Motor neuron (in vitro differentiated cells): ENCODE data around the gene SEPTIN12. TPM values are rescaled to one million over a fixed set of nuclear protein-coding genes. Genes with fewer than 3 reads are reported as not detected.

Source experiments
- ATAC-seq, 8 experiments: fragments of 200-7000 bp; cut with Tn5 transposase; replicated peaks in 6 of 8; 2 replicates each; pipeline ENCODE4 v1.8.0; 2021; ENCODE audit warnings: mild to moderate bottlenecking in 8 of 8, moderate library complexity in 8 of 8
- H3K27ac ChIP-seq, 2 donors: fragments of 250-450 bp; sonication (Bioruptor Pico); 2 replicates each; pipeline ENCODE4 v1.9.0; 2021; ENCODE audit warnings: antibody characterized with exemption in 2 of 2, mild to moderate bottlenecking in 2 of 2, moderate library complexity in 1 of 2
- H3K4me1 ChIP-seq, 2 donors: fragments of 250-450 bp; sonication (Bioruptor Pico); replicated peaks in 1 of 2; 2 replicates each; pipeline ENCODE4 v1.6.1; 2021; ENCODE audit warnings: antibody characterized with exemption in 2 of 2, mild to moderate bottlenecking in 2 of 2, moderate library complexity in 1 of 2
- H3K4me3 ChIP-seq, 5 donors: fragments of 250-450 bp; sonication (Bioruptor Pico); 2 replicates each; pipeline ENCODE4 v1.9.0; 2021; ENCODE audit warnings: antibody characterized with exemption in 5 of 5, mild to moderate bottlenecking in 5 of 5, moderate library complexity in 4 of 5
- WGBS, 10 experiments: fragments of 450-650 bp; shearing (Covaris generic); methylation state at CpG; one replicate each; pipeline ENCODE4 v1.0.0; 2022; 5-methylcytosine and 5-hydroxymethylcytosine counted together
- in situ Hi-C, 9 experiments: fragments of 400-800 bp; cut with MboI; loops; one replicate each; pipeline ENCODE4 v1.15.0; 2021; ENCODE audit warnings: low sequenced_read_pairs in 9 of 9, low pct_unique_long_range_greater_than_20kb in 2 of 9; ENCODE audit not compliant: unreplicated experiment in 9 of 9
- total RNA-seq, 8 experiments: library from RNA; unstranded; fragments of 300-600 nt; gene quantifications; 2 replicates each; pipeline versions ENCODE4 v1.2.3 to v1.2.4, GENCODE V29; 2022

Gene SEPTIN12, protein sequence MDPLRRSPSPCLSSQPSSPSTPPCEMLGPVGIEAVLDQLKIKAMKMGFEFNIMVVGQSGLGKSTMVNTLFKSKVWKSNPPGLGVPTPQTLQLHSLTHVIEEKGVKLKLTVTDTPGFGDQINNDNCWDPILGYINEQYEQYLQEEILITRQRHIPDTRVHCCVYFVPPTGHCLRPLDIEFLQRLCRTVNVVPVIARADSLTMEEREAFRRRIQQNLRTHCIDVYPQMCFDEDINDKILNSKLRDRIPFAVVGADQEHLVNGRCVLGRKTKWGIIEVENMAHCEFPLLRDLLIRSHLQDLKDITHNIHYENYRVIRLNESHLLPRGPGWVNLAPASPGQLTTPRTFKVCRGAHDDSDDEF
- total RNA-seq = 1 to 10 TPM in 2 of 8 experiments, under 1 TPM in 2, not detected in 4; 0.61 to 1.3 (median 1.0) TPM

GRCh38 chr16:4787627-4788482 lies at the start of gene SEPTIN12:
SEPTIN12 (minus strand) TSS chr16:4788345; CDS start chr16:4787645, 700 bp downstream.
- no peaks in the 10 kb centered on the region for H3K4me1 ChIP-seq
- no peak within 1 kb of the TSS for H3K27ac ChIP-seq
- ATAC-seq = peak in 4 of 8 experiments; percentile 38 to 53 (median 46)
- no peak within 1 kb of the TSS for H3K4me3 ChIP-seq
- in situ Hi-C loops = no loop called here
- WGBS, 10 experiments = 40 to 86% (median 73%) methylated on average over 1 to 5 of the region's 14 CpGs; no CpG with 5 or more reads in 4 of the 10 experiments

- in situ Hi-C loops = no loop called here
- ATAC-seq = no peak
- WGBS, 10 experiments = 82 to 100% (median 100%) methylated on average over 1 to 2 of the region's 2 CpGs; no CpG with 5 or more reads in 3 of the 10 experiments
- Histone ChIP-seq H3K4me3 (no peak overlapping the region), H3K4me1 (peaks cover 0 to 3% of the 10 kb centered on the region in 2 donors), H3K27ac (no peak overlapping the region)
These were observed 48.6 kb upstream of the SEPTIN12 start for GRCh38 chr16:4836727-4837126.

- H3K4me1 ChIP-seq = peaks cover 0 to 3% of the 10 kb centered on the region in 2 donors
- H3K27ac ChIP-seq = no peak overlapping the region
- 60 to 100% (median 100%) methylated on average over 1 of the region's 1 CpG; no CpG with 5 or more reads in 1 of the 10 experiments for WGBS, 10 experiments
- no peak overlapping the region for H3K4me3 ChIP-seq
- in situ Hi-C loops = no loop called here
- no peak for ATAC-seq
These were observed 45.4 kb upstream of the SEPTIN12 start for GRCh38 chr16:4833584-4833983.

DNA sequence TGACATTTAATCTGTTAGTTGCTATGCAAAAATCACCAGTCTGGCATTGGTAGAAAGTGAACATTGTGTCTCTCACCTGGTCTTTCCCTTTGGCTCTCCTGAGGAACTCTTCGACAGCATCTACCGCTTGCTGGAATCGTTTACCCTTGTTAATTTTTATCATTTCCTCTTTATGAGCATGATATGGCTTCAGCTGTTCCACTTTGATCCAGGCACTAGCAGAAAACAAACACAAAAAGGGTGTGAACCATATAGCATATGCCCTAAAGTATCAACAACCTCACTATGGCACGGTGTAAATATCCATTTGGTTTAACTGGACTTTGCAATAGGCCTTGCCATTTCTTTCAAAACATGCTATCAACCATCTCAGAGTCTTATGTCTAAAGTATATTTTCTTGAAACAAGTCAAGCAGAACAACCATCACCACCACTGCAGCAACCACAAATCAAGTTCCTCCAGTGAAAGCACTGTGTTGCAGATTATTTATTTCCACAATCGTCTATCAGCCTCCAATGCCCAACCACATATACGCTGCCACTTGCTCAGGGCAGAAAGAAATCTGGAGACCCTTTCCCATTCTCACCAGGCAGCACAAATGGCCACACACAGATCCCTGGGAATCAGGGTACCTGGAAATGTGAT lies 44.7 kb upstream of the SEPTIN12 start:
- WGBS, 10 experiments = 57 to 100% (median 90%) methylated on average over 1 to 6 of the region's 6 CpGs
- ATAC-seq = no peak
- in situ Hi-C loops = no loop called here
- Histone ChIP-seq H3K27ac (no peak overlapping the region), H3K4me1 (peaks cover 0 to 3% of the 10 kb centered on the region in 2 donors), H3K4me3 (no peak overlapping the region)

- 94 to 100% (median 100%) methylated on average over 1 to 6 of the region's 8 CpGs; no CpG with 5 or more reads in 3 of the 10 experiments for WGBS, 10 experiments
- H3K27ac ChIP-seq = no peak overlapping the region
- in situ Hi-C loops = no loop called here
These were observed 43.5 kb upstream of the SEPTIN12 start for GRCh38 chr16:4831616-4832015.

GRCh38 chr16:4830408-4830807 lies 42.3 kb upstream of the SEPTIN12 start:
- Histone ChIP-seq H3K4me1 (peaks cover 0 to 3% of the 10 kb centered on the region in 2 donors), H3K4me3 (no peak overlapping the region), H3K27ac (no peak overlapping the region)
- ATAC-seq = no peak
- in situ Hi-C loops = no loop called here
- 60 to 100% (median 92%) methylated on average over 1 to 7 of the region's 7 CpGs; no CpG with 5 or more reads in 3 of the 10 experiments for WGBS, 10 experiments

More at GRCh38 chr16:4831616-4832015, 43.5 kb upstream of the SEPTIN12 start:
- no peak for ATAC-seq
- Histone ChIP-seq H3K4me1 (peaks cover 0 to 3% of the 10 kb centered on the region in 2 donors), H3K4me3 (no peak overlapping the region)

GRCh38 chr16:4828567-4829321 lies 40.6 kb upstream of the SEPTIN12 start:
- peak in 1 of 8 experiments; percentile 68 for ATAC-seq
- 88 to 100% (median 96%) methylated on average over 1 to 11 of the region's 11 CpGs for WGBS, 10 experiments
- Histone ChIP-seq H3K4me3 (no peak overlapping the region), H3K4me1 (peaks cover 0 to under 1% of the 10 kb centered on the region in 2 donors), H3K27ac (no peak overlapping the region)
- in situ Hi-C loops = no loop called here

DNA sequence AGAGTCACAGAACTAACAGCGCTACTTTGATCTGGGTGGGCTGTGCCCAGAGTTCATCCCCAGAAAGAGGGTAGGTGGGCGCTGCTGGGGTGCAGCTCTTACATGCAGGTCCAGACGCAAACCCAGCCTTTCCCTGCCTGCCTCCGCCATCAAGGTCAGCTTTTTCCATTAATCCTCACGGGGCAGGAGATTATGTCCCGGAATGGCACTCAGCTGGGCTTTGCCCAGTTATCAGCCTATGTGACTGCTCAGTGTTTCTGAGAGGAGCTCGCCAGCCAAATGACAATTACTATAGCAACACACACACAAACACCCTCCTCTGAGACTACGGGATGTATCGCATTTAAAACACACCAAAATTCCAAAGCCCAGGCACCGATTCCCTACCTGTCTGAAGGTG lies 38.8 kb upstream of the SEPTIN12 start:
- in situ Hi-C loops = no loop called here
- no peaks in the 10 kb centered on the region for H3K4me1 ChIP-seq
- WGBS, 10 experiments = 83 to 100% (median 97%) methylated on average over 1 to 4 of the region's 10 CpGs; no CpG with 5 or more reads in 4 of the 10 experiments
- ATAC-seq = no peak
- H3K4me3 ChIP-seq = no peak overlapping the region
- H3K27ac ChIP-seq = no peak overlapping the region

DNA sequence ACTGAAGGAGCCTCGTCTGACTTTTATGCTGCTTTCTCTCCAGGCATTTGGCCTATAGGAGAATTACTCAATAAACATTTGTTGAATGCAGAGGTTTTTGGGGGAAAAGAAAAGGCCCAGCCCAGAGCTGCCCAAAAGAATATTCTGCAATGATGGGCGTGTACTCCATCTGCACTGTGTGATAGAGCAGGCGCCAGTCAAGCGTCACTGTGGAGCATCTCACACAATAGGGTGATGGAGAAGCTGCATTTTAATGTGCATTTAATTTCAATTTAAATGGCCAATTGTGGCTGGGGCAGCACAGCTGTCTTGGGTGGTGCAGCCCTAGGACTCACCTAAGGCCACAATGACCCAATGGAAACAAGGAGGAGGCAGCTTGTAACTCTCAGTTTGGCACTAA lies 38.4 kb upstream of the SEPTIN12 start:
- no peaks in the 10 kb centered on the region for H3K4me1 ChIP-seq
- H3K4me3 ChIP-seq = no peak overlapping the region
- in situ Hi-C loops = no loop called here
- no peak overlapping the region for H3K27ac ChIP-seq
- WGBS, 10 experiments = 58 to 100% (median 75%) methylated on average over 2 to 4 of the region's 4 CpGs; no CpG with 5 or more reads in 5 of the 10 experiments
- ATAC-seq = peak in 5 of 8 experiments; percentile 23 to 95 (median 61)

DNA sequence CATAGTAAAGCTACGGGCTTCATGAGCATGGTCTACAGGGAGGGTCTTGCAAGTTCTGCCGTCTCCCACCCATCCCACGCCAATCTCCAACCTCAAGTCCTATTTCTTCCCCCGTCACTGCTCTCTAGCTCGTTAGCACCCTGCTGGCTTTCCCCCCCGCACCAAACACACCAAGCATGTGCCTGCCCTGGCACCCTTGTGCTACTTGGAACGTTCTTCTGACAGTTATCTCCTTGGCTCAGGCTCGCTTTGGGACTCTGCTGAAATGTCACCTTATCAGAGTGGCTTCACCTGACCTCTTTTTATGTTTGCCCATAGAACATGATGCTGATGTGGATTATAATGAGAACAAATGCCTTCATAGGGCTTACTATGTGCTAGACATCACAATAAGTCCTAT lies 37.1 kb upstream of the SEPTIN12 start:
- Histone ChIP-seq H3K4me1 (no peaks in the 10 kb centered on the region), H3K4me3 (no peak overlapping the region), H3K27ac (no peak overlapping the region)
- WGBS, 10 experiments = 90 to 100% (median 100%) methylated on average over 1 to 8 of the region's 8 CpGs; no CpG with 5 or more reads in 1 of the 10 experiments
- in situ Hi-C loops = no loop called here
- no peak for ATAC-seq

GRCh38 chr16:4820652-4821051 lies 32.5 kb upstream of the SEPTIN12 start:
- Histone ChIP-seq H3K4me1 (no peaks in the 10 kb centered on the region), H3K4me3 (no peak overlapping the region), H3K27ac (no peak overlapping the region)
- 43 to 100% (median 95%) methylated on average over 1 to 6 of the region's 6 CpGs; no CpG with 5 or more reads in 4 of the 10 experiments for WGBS, 10 experiments
- ATAC-seq = no peak
- in situ Hi-C loops = no loop called here

GRCh38 chr16:4814542-4815173 lies 26.5 kb upstream of the SEPTIN12 start:
- 50 to 100% (median 82%) methylated on average over 1 to 9 of the region's 16 CpGs; no CpG with 5 or more reads in 2 of the 10 experiments for WGBS, 10 experiments
- in situ Hi-C loops = no loop called here
- Histone ChIP-seq H3K27ac (no peak overlapping the region), H3K4me3 (no peak overlapping the region), H3K4me1 (no peaks in the 10 kb centered on the region)
- no peak for ATAC-seq
